NCI-H146 treated with DMSO at 0.1 percent for 48 hours (cell line): Measurements from ENCODE around the gene CATSPER1.

Source experiments
- DNase-seq: peaks from one replicate; lab custom pipeline; 2025; ENCODE audit not compliant: unreplicated experiment; lab: John Stamatoyannopoulos, UW

The CATSPER1 gene

GRCh38 chr11:65973439-65974110 lies 52.7 kb downstream of the CATSPER1 start:
- no peak for DNase-seq

- DNase-seq, result no peak
Observed at GRCh38 chr11:65972116-65972515, 54.2 kb downstream of the CATSPER1 start.

- no peak for DNase-seq
Observed at GRCh38 chr11:65968600-65969482, 57.4 kb downstream of the CATSPER1 start.

GRCh38 chr11:65967329-65967934 lies 58.8 kb downstream of the CATSPER1 start:
- DNase-seq, result no peak
